Gastrocnemius medialis (tissue), 4 donors: ENCODE data around the gene DNASE2.

Experiments
- POLR2A ChIP-seq, 2 donors: fragments of 450-650 bp; IDR thresholded peaks; one replicate each; pipeline ENCODE4 v1.6.1; 2017; ENCODE audit warnings: antibody characterized with exemption in 2 of 2, mild to moderate bottlenecking in 2 of 2, moderate library complexity in 2 of 2
- TF ChIP-seq, protein P1 (sequence below), 5 experiments: fragments of 450-650 bp in 3 of 5; fragments of 200-600 bp in 2 of 5; sonication (generic) in 2 of 5; IDR thresholded peaks in 4 of 5; conservative IDR thresholded peaks in 1 of 5; 1 replicate in 4 of 5; 2 replicates in 1 of 5; pipeline ENCODE4 v1.5.1; 2016 to 2019; ENCODE audit warnings: antibody characterized with exemption in 5 of 5, mild to moderate bottlenecking in 3 of 5, moderate library complexity in 3 of 5

- TF ChIP-seq, protein P1, sequence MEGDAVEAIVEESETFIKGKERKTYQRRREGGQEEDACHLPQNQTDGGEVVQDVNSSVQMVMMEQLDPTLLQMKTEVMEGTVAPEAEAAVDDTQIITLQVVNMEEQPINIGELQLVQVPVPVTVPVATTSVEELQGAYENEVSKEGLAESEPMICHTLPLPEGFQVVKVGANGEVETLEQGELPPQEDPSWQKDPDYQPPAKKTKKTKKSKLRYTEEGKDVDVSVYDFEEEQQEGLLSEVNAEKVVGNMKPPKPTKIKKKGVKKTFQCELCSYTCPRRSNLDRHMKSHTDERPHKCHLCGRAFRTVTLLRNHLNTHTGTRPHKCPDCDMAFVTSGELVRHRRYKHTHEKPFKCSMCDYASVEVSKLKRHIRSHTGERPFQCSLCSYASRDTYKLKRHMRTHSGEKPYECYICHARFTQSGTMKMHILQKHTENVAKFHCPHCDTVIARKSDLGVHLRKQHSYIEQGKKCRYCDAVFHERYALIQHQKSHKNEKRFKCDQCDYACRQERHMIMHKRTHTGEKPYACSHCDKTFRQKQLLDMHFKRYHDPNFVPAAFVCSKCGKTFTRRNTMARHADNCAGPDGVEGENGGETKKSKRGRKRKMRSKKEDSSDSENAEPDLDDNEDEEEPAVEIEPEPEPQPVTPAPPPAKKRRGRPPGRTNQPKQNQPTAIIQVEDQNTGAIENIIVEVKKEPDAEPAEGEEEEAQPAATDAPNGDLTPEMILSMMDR (IDR thresholded peaks at IDR 0.05 in 4 of 5, conservative IDR thresholded peaks at IDR 0.05 in 1 of 5) = no peak
- no peak for TF ChIP-seq POLR2A (IDR thresholded peaks at IDR 0.05)
Observed at GRCh38 chr19:12872941-12873890, 8.0 kb downstream of the DNASE2 start.
